Loucy (cell line): ENCODE data around the gene DNASE1L3.

Experiments
- H2AFZ ChIP-seq: fragments of 200-600 bp; sonication (generic); 2 replicates; pipeline ENCODE4 v1.6.0; 2016; ENCODE audit warnings: antibody characterized with exemption, mild to moderate bottlenecking, low read length, moderate library complexity
- H3F3A ChIP-seq: fragments of 200-600 bp; 2 replicates; pipeline ENCODE4 v1.6.0; 2016; ENCODE audit warnings: antibody characterized with exemption, low read depth, mild to moderate bottlenecking
- H3K27me3 ChIP-seq: fragments of 200-600 bp; sonication (generic); 2 replicates; pipeline ENCODE4 v1.6.1; 2014; ENCODE audit warnings: low read length, mild to moderate bottlenecking; ENCODE audit not compliant: insufficient read depth, poor library complexity, severe bottlenecking
- H3K36me3 ChIP-seq: fragments of 200-600 bp; sonication (generic); 2 replicates; pipeline ENCODE4 v1.6.1; 2016; ENCODE audit warnings: low read length; ENCODE audit not compliant: insufficient read depth
- H3K4me1 ChIP-seq: fragments of 200-600 bp; sonication (generic); 2 replicates; pipeline ENCODE4 v1.5.1; 2014; ENCODE audit warnings: low read length, mild to moderate bottlenecking; ENCODE audit not compliant: insufficient read depth, poor library complexity, severe bottlenecking
- H3K4me2 ChIP-seq: fragments of 200-600 bp; sonication (generic); 2 replicates; pipeline ENCODE4 v1.6.0; 2014; ENCODE audit warnings: antibody characterized with exemption, low read length, low read depth, mild to moderate bottlenecking; ENCODE audit not compliant: poor library complexity, severe bottlenecking
- H3K4me3 ChIP-seq: fragments of 200-600 bp; sonication (generic); 2 replicates; pipeline ENCODE4 v1.5.1; 2014; ENCODE audit warnings: low read length, mild to moderate bottlenecking, mixed read lengths; ENCODE audit not compliant: poor library complexity, severe bottlenecking
- H3K79me2 ChIP-seq: fragments of 200-600 bp; sonication (generic); 2 replicates; pipeline ENCODE4 v1.6.1; 2014; ENCODE audit warnings: low read length; ENCODE audit not compliant: insufficient read depth
- H3K9ac ChIP-seq: fragments of 200-600 bp; sonication (generic); 2 replicates; pipeline ENCODE4 v1.6.0; 2014; ENCODE audit warnings: mild to moderate bottlenecking, low read depth, low read length, moderate library complexity; ENCODE audit not compliant: poor library complexity, severe bottlenecking
- H3K9me2 ChIP-seq: fragments of 200-600 bp; sonication (generic); replicated peaks from 2 replicates; pipeline ENCODE4 v1.6.1; 2016; ENCODE audit warnings: low read depth, low read length, mixed read lengths
- H3K9me3 ChIP-seq: fragments of 200-600 bp; sonication (generic); 2 replicates; pipeline ENCODE4 v1.6.1; 2014; ENCODE audit warnings: mild to moderate bottlenecking, antibody characterized with exemption, low read length, low read depth; ENCODE audit not compliant: insufficient read depth
- H4K20me1 ChIP-seq: fragments of 200-600 bp; sonication (generic); 2 replicates; pipeline ENCODE4 v1.6.0; 2014; ENCODE audit warnings: antibody characterized with exemption, low read length, mild to moderate bottlenecking; ENCODE audit not compliant: insufficient read depth, poor library complexity, severe bottlenecking
- EZH2phosphoT487 ChIP-seq: fragments of 200-600 bp; IDR thresholded peaks from 2 replicates; pipeline ENCODE4 v1.6.1; 2018; ENCODE audit warnings: antibody characterized with exemption, mild to moderate bottlenecking, moderate library complexity, borderline replicate concordance
- TF ChIP-seq, protein P1 (sequence below): fragments of 200-600 bp; sonication (generic); conservative IDR thresholded peaks from 2 replicates; pipeline ENCODE4 v1.5.1; 2014; ENCODE audit warnings: mild to moderate bottlenecking, antibody characterized with exemption, low read length

The DNASE1L3 gene

DNA sequence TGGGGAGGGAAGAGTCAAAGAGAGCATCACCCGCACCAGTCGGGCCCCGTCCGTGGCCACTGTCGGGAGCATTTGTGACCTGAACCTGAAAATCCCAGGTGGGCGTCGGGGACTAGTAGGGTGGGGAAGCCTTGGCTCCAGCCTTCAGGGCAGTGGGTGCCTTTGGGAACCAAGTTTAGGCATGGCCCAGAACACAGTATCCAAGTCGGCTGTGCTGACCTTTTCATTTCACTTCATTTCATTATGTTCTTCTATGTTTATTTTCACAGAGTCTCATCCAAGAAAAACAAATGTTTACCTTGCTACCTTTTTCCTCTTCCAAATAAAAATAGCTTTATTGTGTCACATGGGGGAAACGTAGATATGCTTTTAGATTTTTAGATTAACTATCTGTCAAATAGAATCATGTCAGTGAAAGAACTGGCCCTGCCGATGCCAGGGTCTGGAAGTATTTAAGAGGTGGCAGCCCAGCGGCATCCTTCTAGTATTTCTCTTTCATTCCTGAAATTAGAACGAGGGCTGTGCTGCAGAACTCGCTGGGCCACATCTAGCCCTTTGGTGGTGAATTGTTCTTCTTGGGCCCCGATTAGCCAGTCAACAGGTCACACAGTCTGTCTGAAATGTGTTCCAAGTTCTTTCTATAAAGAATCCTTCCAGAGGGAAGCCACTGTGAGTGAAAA lies 60.5 kb downstream of the DNASE1L3 start:
- H3K36me3 ChIP-seq: peaks cover 44% of the 10 kb centered on the region; the same call in 1 of the 2 replicates
- no peak overlapping the region for H3K9ac ChIP-seq
- H3K4me2 ChIP-seq: no peak overlapping the region
- H3K9me3 ChIP-seq: no peaks in the 10 kb centered on the region
- H3K9me2 ChIP-seq: no peaks in the 10 kb centered on the region
- TF ChIP-seq, protein P1, sequence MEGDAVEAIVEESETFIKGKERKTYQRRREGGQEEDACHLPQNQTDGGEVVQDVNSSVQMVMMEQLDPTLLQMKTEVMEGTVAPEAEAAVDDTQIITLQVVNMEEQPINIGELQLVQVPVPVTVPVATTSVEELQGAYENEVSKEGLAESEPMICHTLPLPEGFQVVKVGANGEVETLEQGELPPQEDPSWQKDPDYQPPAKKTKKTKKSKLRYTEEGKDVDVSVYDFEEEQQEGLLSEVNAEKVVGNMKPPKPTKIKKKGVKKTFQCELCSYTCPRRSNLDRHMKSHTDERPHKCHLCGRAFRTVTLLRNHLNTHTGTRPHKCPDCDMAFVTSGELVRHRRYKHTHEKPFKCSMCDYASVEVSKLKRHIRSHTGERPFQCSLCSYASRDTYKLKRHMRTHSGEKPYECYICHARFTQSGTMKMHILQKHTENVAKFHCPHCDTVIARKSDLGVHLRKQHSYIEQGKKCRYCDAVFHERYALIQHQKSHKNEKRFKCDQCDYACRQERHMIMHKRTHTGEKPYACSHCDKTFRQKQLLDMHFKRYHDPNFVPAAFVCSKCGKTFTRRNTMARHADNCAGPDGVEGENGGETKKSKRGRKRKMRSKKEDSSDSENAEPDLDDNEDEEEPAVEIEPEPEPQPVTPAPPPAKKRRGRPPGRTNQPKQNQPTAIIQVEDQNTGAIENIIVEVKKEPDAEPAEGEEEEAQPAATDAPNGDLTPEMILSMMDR: no peak
- TF ChIP-seq EZH2phosphoT487: no peak
- no peaks in the 10 kb centered on the region for H3F3A ChIP-seq
- no peaks in the 10 kb centered on the region for H3K4me1 ChIP-seq
- H3K27me3 ChIP-seq: no peaks in the 10 kb centered on the region
- no peak overlapping the region for H2AFZ ChIP-seq
- no peak overlapping the region for H3K4me3 ChIP-seq
- H3K79me2 ChIP-seq: no peaks in the 10 kb centered on the region
- no peaks in the 10 kb centered on the region for H4K20me1 ChIP-seq

DNA sequence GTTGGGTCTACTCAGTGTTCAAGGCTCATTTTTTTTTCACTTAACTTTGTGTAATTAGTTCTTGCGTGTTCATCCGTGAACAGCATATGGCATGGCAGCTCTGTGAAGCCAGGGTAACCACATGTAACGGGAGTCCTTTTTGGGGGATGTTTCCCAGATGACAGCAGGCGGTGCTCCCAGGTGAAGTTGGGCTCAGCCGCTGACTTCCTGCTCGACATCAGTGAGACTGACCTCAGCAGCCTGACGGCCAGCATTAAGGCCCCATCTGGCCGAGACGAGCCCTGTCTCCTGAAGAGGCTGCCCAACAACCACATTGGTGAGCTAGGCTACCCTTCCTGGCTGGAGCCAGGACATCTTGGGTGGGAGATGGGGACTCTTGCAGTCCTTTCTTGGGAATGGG lies 62.7 kb downstream of the DNASE1L3 start:
- no peaks in the 10 kb centered on the region for H3K9me2 ChIP-seq
- no peaks in the 10 kb centered on the region for H4K20me1 ChIP-seq
- no peaks in the 10 kb centered on the region for H3F3A ChIP-seq
- H3K27me3 ChIP-seq: no peaks in the 10 kb centered on the region
- H3K36me3 ChIP-seq: peaks cover 34% of the 10 kb centered on the region; the same call in 1 of the 2 replicates
- no peak overlapping the region for H3K4me3 ChIP-seq
- H3K4me1 ChIP-seq: no peaks in the 10 kb centered on the region
- no peak for TF ChIP-seq EZH2phosphoT487
- TF ChIP-seq, protein P1: no peak
- H3K9me3 ChIP-seq: no peaks in the 10 kb centered on the region
- no peak overlapping the region for H2AFZ ChIP-seq
- no peak overlapping the region for H3K4me2 ChIP-seq
- no peak overlapping the region for H3K9ac ChIP-seq
- H3K79me2 ChIP-seq: no peaks in the 10 kb centered on the region

DNA sequence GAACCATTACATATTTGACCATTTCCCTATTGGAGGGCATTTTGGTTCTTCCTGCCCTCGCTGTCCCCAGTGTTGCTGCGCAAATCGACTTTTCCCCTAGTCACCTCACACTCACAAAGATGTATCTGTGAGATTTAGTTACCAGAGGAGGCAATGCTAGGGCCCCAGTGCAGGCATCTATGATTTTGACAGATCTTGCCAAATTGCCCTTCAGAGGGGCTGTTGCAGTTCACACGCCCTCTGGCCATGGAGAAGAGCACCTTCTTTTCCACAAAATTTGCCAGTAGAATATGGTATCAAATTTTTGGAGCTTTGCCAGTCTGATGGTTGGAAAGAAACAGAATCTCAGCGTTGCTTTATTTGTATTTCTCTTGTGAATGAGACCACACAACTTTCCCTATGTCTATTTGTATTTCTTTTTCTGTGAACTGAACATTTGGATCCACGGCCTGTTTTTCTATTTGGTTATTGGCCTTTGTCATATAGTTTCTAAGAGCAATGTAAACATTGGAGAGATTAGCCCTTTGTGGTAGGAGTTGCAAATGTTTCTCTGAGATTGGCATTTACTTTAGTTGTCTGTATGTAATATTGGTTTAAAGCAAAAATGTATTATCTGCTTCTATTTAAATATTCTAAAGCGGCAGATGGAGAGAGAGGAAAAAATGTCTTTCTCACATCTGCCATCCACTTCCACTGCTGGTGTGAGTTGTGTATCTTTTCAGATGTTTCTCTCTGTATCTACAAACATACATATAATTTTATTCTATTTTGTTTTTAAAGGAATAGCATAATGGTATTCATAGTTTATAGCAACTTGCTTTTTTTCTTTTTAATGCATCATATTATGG lies 66.1 kb downstream of the DNASE1L3 start:
- no peaks in the 10 kb centered on the region for H3K9me3 ChIP-seq
- TF ChIP-seq, protein P1: no peak
- TF ChIP-seq EZH2phosphoT487: no peak
- H3K4me2 ChIP-seq: no peak overlapping the region
- no peaks in the 10 kb centered on the region for H3K4me1 ChIP-seq
- no peaks in the 10 kb centered on the region for H4K20me1 ChIP-seq
- H3F3A ChIP-seq: no peaks in the 10 kb centered on the region
- peaks cover 39% of the 10 kb centered on the region; the same call in 1 of the 2 replicates for H3K36me3 ChIP-seq
- H3K4me3 ChIP-seq: no peak overlapping the region
- H3K27me3 ChIP-seq: no peaks in the 10 kb centered on the region
- H2AFZ ChIP-seq: no peak overlapping the region
- no peaks in the 10 kb centered on the region for H3K79me2 ChIP-seq
- no peaks in the 10 kb centered on the region for H3K9me2 ChIP-seq
- no peak overlapping the region for H3K9ac ChIP-seq
